Measurements from ENCODE around the gene PEX3.

DNA sequence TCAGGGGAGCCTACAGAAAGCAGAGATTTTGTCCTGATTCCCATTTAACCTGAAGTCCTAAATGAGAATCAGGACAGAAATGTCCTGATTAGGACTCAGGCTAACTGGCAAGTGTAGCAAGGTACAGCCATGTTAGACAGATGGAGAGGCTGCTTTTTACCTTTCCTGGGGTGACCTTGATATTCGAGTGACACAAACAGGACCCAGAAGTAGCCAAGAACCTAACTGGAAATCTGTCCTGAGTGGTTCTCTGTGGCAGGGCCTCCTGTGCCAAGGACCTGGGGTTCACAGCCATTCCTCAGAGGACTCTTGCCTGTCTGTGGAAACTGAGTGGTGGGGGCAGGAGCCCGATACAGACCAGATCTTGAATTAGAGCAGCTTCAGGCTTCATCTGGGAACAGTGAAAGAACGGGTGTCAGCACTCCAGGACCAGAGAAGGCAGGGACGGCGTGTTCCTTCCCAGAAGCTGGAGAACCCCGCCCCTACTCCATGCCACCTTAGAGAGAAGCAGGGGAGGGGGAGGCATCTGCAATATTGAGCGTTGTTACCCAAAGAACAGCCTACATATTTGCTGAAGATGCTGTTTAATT, 65.3 kb downstream of the PEX3 start:
- TF ChIP-seq, protein P1, sequence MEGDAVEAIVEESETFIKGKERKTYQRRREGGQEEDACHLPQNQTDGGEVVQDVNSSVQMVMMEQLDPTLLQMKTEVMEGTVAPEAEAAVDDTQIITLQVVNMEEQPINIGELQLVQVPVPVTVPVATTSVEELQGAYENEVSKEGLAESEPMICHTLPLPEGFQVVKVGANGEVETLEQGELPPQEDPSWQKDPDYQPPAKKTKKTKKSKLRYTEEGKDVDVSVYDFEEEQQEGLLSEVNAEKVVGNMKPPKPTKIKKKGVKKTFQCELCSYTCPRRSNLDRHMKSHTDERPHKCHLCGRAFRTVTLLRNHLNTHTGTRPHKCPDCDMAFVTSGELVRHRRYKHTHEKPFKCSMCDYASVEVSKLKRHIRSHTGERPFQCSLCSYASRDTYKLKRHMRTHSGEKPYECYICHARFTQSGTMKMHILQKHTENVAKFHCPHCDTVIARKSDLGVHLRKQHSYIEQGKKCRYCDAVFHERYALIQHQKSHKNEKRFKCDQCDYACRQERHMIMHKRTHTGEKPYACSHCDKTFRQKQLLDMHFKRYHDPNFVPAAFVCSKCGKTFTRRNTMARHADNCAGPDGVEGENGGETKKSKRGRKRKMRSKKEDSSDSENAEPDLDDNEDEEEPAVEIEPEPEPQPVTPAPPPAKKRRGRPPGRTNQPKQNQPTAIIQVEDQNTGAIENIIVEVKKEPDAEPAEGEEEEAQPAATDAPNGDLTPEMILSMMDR (IDR thresholded peaks at IDR 0.05; ENCODE audit: low read length): no peak
- TF ChIP-seq EZH2 (optimal IDR thresholded peaks at IDR 0.05; ENCODE audit: low read depth, low read length): no peak

Measured in MM.1S (cell line).